Globus pallidus (tissue), 1 donor: ENCODE results near the gene CNPY1.
"Not testable (repeated sequence)": the region's sequence is repeated elsewhere in the genome, so short reads cannot be mapped to it uniquely, and the experiment has no call there.

ENCODE experiments used
- DNase-seq: peaks from one replicate; pipeline ENCODE4 v3.0.0-alpha.2; 2015; ENCODE audit warnings: low spot score

The CNPY1 gene

GRCh38 chr7:155533120-155533826 lies 13.1 kb downstream of the CNPY1 start:
- no peak for DNase-seq

- DNase-seq = peak; percentile 13
Measured at GRCh38 chr7:155532792-155533119, 13.6 kb downstream of the CNPY1 start.

GRCh38 chr7:155531681-155532080 lies 14.7 kb downstream of the CNPY1 start:
- DNase-seq = no peak

- no peak for DNase-seq
Measured at GRCh38 chr7:155530601-155531000, 15.8 kb downstream of the CNPY1 start.

GRCh38 chr7:155529845-155530244 lies 16.5 kb downstream of the CNPY1 start:
- no peak for DNase-seq

- no peak for DNase-seq
Measured at GRCh38 chr7:155529346-155529745, 17.0 kb downstream of the CNPY1 start.

- no peak for DNase-seq
Measured at GRCh38 chr7:155527664-155528063, 18.7 kb downstream of the CNPY1 start.

- DNase-seq = no peak
Measured at GRCh38 chr7:155526225-155526624, 20.1 kb downstream of the CNPY1 start.

GRCh38 chr7:155524018-155524556 lies 22.3 kb downstream of the CNPY1 start:
- DNase-seq = no peak

GRCh38 chr7:155523168-155523675 lies 23.1 kb downstream of the CNPY1 start:
- no peak for DNase-seq

GRCh38 chr7:155521743-155522398 lies 24.5 kb downstream of the CNPY1 start:
- no peak for DNase-seq

- DNase-seq = no peak
Measured at GRCh38 chr7:155521007-155521742, 25.2 kb downstream of the CNPY1 start.

- no peak for DNase-seq
Measured at GRCh38 chr7:155520114-155520513, 26.2 kb downstream of the CNPY1 start.

GRCh38 chr7:155519358-155519757 lies 27.0 kb downstream of the CNPY1 start:
- DNase-seq = not testable (repeated sequence)

GRCh38 chr7:155518633-155519032 lies 27.7 kb downstream of the CNPY1 start:
- no peak for DNase-seq

- no peak for DNase-seq
Measured at GRCh38 chr7:155517969-155518368, 28.4 kb downstream of the CNPY1 start.

GRCh38 chr7:155517452-155517851 lies 28.9 kb downstream of the CNPY1 start:
- DNase-seq = no peak

GRCh38 chr7:155516466-155516865 lies 29.9 kb downstream of the CNPY1 start:
- no peak for DNase-seq

GRCh38 chr7:155515318-155515717 lies 31.0 kb downstream of the CNPY1 start:
- DNase-seq = no peak

- no peak for DNase-seq
Measured at GRCh38 chr7:155514296-155514695, 32.1 kb downstream of the CNPY1 start.

- DNase-seq = no peak
Measured at GRCh38 chr7:155513543-155514285, 32.6 kb downstream of the CNPY1 start.
